Endothelial cell of umbilical vein (primary cell): ENCODE data around the gene ACBD3.

Experiments
- EZH2 ChIP-seq: IDR thresholded peaks from 2 replicates; pipeline ENCODE4 v1.6.1; 2012; ENCODE audit warnings: borderline replicate concordance, low read depth, mild to moderate bottlenecking, moderate library complexity, low read length, inconsistent platforms; ENCODE audit not compliant: severe bottlenecking
- FOS ChIP-seq: IDR thresholded peaks from 2 replicates; pipeline ENCODE4 v1.6.1; 2011; ENCODE audit warnings: mild to moderate bottlenecking, low read length, moderate library complexity, borderline replicate concordance; ENCODE audit not compliant: insufficient read depth
- JUN ChIP-seq: IDR thresholded peaks from 2 replicates; pipeline ENCODE4 v1.6.1; 2011; ENCODE audit warnings: borderline replicate concordance, low read depth; ENCODE audit not compliant: insufficient read length, insufficient read depth
- POLR2A ChIP-seq: IDR thresholded peaks from 2 replicates; pipeline ENCODE4 v1.6.1; 2012; ENCODE audit warnings: low read depth, mild to moderate bottlenecking, control low read depth, low read length
- POLR2AphosphoS5 ChIP-seq: IDR thresholded peaks from 2 replicates; pipeline ENCODE4 v1.6.1; 2012; ENCODE audit warnings: low read depth, mild to moderate bottlenecking, control low read depth, low read length, moderate library complexity; ENCODE audit not compliant: insufficient read depth
- TF ChIP-seq, protein P1 (sequence below), 2 donors: IDR thresholded peaks; 1 replicate in 1 of 2; 2 replicates in 1 of 2; pipeline ENCODE4 v1.5.1; 2011; ENCODE audit warnings: low read length in 2 of 2, mild to moderate bottlenecking in 2 of 2, moderate library complexity in 2 of 2, control low read depth in 1 of 2, inconsistent platforms in 1 of 2, low read depth in 1 of 2; ENCODE audit not compliant: insufficient read depth in 1 of 2; ENCODE audit errors: extremely low read depth in 1 of 2
- TF ChIP-seq, protein P2 (sequence below): IDR thresholded peaks from 2 replicates; pipeline ENCODE4 v1.6.1; 2011; ENCODE audit not compliant: insufficient read depth, insufficient read length

DNA sequence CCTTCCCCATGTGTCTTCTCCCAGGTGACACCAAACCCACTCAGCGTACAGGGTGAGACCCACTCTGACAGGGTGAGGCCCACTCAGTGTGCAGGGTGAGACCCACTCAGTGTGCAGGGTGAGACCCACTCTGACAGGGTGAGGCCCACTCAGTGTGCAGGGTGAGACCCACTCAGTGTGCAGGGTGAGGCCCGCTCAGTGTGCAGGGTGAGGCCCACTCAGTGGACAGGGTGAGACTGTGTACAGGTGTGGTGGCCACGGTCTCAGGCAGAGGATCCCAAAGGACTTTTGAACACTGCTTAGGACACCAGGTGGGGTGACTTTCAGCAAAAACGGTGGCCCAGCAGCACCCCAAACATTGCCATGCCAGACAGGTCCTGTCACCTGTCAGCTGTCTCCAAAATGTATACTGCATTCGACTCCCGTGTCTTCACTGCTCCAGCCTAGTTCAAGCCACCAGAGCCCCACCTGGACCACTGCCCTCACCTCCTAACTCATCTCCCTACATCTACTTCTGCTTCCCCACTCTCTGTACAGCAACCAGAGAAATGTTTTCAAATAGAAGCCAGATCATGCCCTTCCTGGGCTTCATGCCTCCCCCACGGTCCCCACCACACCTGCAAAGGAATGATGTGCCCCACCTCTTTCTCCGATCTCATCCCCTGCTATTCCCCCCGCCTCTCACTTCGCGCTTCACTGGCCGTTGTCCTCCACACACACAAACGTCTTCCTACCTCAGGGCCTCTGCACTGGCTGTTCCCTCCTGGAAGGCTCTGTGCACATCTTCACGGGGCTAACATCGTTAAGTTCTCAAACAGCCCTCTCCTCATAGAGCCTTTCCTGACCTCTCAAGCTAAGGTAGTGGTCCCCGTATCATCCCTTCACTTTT is 52.1 kb downstream of the ACBD3 start:
- TF ChIP-seq EZH2, result no peak
- TF ChIP-seq, protein P1, sequence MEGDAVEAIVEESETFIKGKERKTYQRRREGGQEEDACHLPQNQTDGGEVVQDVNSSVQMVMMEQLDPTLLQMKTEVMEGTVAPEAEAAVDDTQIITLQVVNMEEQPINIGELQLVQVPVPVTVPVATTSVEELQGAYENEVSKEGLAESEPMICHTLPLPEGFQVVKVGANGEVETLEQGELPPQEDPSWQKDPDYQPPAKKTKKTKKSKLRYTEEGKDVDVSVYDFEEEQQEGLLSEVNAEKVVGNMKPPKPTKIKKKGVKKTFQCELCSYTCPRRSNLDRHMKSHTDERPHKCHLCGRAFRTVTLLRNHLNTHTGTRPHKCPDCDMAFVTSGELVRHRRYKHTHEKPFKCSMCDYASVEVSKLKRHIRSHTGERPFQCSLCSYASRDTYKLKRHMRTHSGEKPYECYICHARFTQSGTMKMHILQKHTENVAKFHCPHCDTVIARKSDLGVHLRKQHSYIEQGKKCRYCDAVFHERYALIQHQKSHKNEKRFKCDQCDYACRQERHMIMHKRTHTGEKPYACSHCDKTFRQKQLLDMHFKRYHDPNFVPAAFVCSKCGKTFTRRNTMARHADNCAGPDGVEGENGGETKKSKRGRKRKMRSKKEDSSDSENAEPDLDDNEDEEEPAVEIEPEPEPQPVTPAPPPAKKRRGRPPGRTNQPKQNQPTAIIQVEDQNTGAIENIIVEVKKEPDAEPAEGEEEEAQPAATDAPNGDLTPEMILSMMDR (IDR thresholded peaks at IDR 0.05; ENCODE audit: extremely low read depth in 1 of 2, insufficient read depth in 1 of 2, low read depth in 1 of 2, low read length in 2 of 2), result no peak
- TF ChIP-seq, protein P2, sequence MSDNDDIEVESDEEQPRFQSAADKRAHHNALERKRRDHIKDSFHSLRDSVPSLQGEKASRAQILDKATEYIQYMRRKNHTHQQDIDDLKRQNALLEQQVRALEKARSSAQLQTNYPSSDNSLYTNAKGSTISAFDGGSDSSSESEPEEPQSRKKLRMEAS, result no peak
- TF ChIP-seq POLR2AphosphoS5, result no peak
- TF ChIP-seq POLR2A, result no peak
- TF ChIP-seq JUN, result no peak
- no peak for TF ChIP-seq FOS
